ACC112 (cell line): ENCODE data around the gene EML5.

ENCODE experiments used
- H2AFZ ChIP-seq: fragments of 200-600 bp; sonication (generic); one replicate; pipeline ENCODE4 v1.6.0; 2017; ENCODE audit warnings: antibody characterized with exemption, low read length; ENCODE audit not compliant: unreplicated experiment
- H3K27ac ChIP-seq: fragments of 200-600 bp; sonication (generic); 2 replicates; pipeline ENCODE4 v1.5.1; 2014; ENCODE audit warnings: low read depth, mild to moderate bottlenecking, antibody characterized with exemption, low read length, moderate library complexity
- H3K27me3 ChIP-seq: fragments of 200-600 bp; sonication (generic); 2 replicates; pipeline ENCODE4 v1.6.1; 2014; ENCODE audit warnings: mild to moderate bottlenecking, antibody characterized with exemption, low read length, moderate library complexity, mixed read lengths; ENCODE audit not compliant: insufficient read depth
- H3K36me3 ChIP-seq: fragments of 200-600 bp; sonication (generic); 2 replicates; pipeline ENCODE4 v1.6.1; 2016; ENCODE audit warnings: mild to moderate bottlenecking, antibody characterized with exemption, low read length, moderate library complexity, mixed read lengths; ENCODE audit not compliant: insufficient read depth
- H3K4me1 ChIP-seq: fragments of 200-600 bp; sonication (generic); one replicate; pipeline ENCODE4 v1.6.1; 2016; ENCODE audit warnings: low read length, mixed read lengths; ENCODE audit not compliant: insufficient read depth, unreplicated experiment, control insufficient read depth
- H3K4me3 ChIP-seq: fragments of 200-600 bp; sonication (generic); 2 replicates; pipeline ENCODE4 v1.5.1; 2014; ENCODE audit warnings: mild to moderate bottlenecking, low read depth, low read length
- H3K79me2 ChIP-seq: fragments of 200-600 bp; sonication (generic); one replicate; pipeline ENCODE4 v1.6.0; 2016; ENCODE audit warnings: low read length; ENCODE audit not compliant: control insufficient read depth, unreplicated experiment, insufficient read depth

Gene EML5

DNA sequence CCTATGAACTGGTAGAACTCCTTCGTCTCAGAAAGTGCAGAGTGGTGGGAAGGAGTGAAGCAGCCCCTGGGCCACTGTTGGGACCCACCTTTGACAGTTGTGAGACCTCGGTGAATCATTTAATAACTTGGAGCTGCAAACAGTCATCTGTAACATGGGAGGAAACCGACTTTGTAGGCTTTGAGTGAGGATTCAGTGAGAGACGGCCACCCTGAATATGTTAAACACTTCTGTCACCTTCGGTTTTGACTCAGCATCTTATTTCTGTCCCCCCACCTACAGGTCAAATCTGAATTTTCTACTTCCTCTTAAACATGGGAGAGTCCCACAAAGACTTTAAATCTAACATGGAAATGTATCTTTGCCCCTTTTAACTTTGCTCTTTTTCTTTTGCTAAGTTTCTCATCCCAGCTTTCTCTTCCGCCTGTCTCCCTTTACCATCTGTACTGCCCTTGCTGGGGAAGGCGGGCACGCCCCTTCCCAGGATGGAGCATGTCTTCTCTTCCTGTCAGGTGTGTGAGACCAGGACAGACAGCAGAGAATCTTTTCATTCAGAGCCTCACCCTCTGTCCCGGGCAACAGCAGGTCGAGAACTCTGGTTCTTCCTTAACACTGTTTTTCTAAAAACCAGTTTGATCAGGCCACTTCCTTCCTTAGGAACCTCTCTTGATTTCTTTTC lies 192.9 kb downstream of the EML5 start:
- Histone ChIP-seq H3K27me3 (no peaks in the 10 kb centered on the region), H3K4me1 (no peaks in the 10 kb centered on the region), H3K79me2 (no peaks in the 10 kb centered on the region), H2AFZ (no peak overlapping the region), H3K36me3 (peaks cover 48% of the 10 kb centered on the region), H3K4me3 (no peak overlapping the region), H3K27ac (no peak overlapping the region)

DNA sequence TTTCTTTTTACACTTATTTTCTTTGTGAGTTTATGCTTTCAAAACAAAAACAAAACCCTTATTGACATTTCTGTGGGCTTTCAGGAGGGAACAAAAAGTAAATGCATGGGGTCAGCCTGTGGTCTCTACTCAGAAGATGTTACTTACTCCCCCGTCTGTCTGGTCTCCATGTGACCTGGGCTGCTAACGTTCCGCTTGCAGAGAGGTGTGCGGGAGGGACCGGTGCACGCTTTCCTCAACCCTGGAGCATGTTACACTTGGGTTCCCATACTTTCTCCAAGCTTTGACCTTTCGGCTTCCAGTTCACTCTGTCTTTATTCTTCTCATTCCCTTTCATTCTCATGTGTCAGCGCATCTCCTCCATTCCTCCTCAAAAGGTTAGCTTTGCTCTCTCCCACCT lies 193.4 kb downstream of the EML5 start:
- Histone ChIP-seq H3K4me1 (no peaks in the 10 kb centered on the region), H2AFZ (no peak overlapping the region), H3K27me3 (no peaks in the 10 kb centered on the region), H3K4me3 (no peak overlapping the region), H3K27ac (no peak overlapping the region), H3K36me3 (peaks cover 53% of the 10 kb centered on the region), H3K79me2 (no peaks in the 10 kb centered on the region)

- H3K36me3 ChIP-seq: peaks cover 57% of the 10 kb centered on the region
- H2AFZ ChIP-seq: no peak overlapping the region
- no peak overlapping the region for H3K4me3 ChIP-seq
- H3K27me3 ChIP-seq: no peaks in the 10 kb centered on the region
- H3K4me1 ChIP-seq: no peaks in the 10 kb centered on the region
- no peak overlapping the region for H3K27ac ChIP-seq
- no peaks in the 10 kb centered on the region for H3K79me2 ChIP-seq
These were observed 194.6 kb downstream of the EML5 start for GRCh38 chr14:88598097-88598675.

DNA sequence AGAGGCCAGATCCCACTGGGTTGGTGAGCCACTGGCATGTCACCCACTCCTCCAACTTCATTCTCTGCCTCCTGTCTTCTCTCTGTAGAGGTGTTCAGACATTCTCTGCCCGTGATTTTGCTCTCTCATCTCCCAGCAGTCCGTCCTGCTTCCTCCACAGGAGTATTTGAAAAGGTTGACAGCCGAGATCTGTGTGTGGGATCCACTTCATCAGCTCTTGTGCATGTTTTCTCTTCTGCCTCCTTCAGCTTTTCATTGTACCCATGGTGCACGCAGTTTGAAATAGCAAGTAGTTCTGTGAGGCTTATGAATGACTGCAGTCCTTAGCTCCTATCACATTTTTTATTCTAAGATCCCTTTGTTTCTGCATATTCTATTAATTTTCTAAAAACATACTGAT lies 195.2 kb downstream of the EML5 start:
- Histone ChIP-seq H2AFZ (no peak overlapping the region), H3K27ac (no peak overlapping the region), H3K79me2 (no peaks in the 10 kb centered on the region), H3K4me3 (no peak overlapping the region), H3K36me3 (peaks cover 52% of the 10 kb centered on the region), H3K4me1 (no peaks in the 10 kb centered on the region), H3K27me3 (no peaks in the 10 kb centered on the region)

GRCh38 chr14:88597038-88597437 lies 195.7 kb downstream of the EML5 start:
- no peaks in the 10 kb centered on the region for H3K4me1 ChIP-seq
- H3K36me3 ChIP-seq: peaks cover 46% of the 10 kb centered on the region
- no peaks in the 10 kb centered on the region for H3K79me2 ChIP-seq
- no peaks in the 10 kb centered on the region for H3K27me3 ChIP-seq
- H2AFZ ChIP-seq: no peak overlapping the region
- no peak overlapping the region for H3K4me3 ChIP-seq
- no peak overlapping the region for H3K27ac ChIP-seq

GRCh38 chr14:88592031-88592430 lies 200.7 kb downstream of the EML5 start:
- Histone ChIP-seq H3K36me3 (peaks cover 33% of the 10 kb centered on the region), H3K4me1 (peaks cover 5% of the 10 kb centered on the region), H3K27me3 (no peaks in the 10 kb centered on the region)

GRCh38 chr14:88590173-88590572 lies 202.6 kb downstream of the EML5 start:
- Histone ChIP-seq H3K27me3 (no peaks in the 10 kb centered on the region), H2AFZ (no peak overlapping the region), H3K79me2 (peaks cover 3% of the 10 kb centered on the region), H3K36me3 (peaks cover 40% of the 10 kb centered on the region), H3K4me3 (no peak overlapping the region), H3K27ac (no peak overlapping the region), H3K4me1 (peaks cover 5% of the 10 kb centered on the region)

More at GRCh38 chr14:88592031-88592430, 200.7 kb downstream of the EML5 start:
- Histone ChIP-seq H3K79me2 (peaks cover 3% of the 10 kb centered on the region), H3K4me3 (no peak overlapping the region), H2AFZ (no peak overlapping the region), H3K27ac (no peak overlapping the region)

DNA sequence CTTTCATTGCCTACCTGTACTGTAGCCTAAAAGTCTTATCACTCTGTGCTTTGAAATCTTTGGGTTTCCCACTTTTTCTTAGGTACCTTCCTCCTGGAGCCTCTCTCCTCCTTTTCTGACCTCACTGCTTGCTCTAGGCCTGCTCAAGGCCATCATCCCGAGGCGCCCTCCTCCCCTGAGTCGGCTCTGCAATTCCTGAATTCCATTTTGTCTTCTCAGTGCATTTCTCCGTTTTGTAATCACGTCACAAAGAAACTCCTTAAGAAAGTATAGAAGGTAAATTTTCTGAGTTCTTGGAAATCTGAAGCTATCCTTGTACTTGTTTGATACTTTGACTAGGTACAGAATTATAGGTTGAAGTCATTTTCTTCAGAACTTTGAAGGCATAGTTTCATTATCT lies 204.7 kb downstream of the EML5 start:
- Histone ChIP-seq H3K36me3 (peaks cover 36% of the 10 kb centered on the region), H3K27me3 (no peaks in the 10 kb centered on the region), H3K4me3 (no peak overlapping the region), H2AFZ (no peak overlapping the region), H3K4me1 (peaks cover 5% of the 10 kb centered on the region), H3K27ac (no peak overlapping the region), H3K79me2 (peaks cover 3% of the 10 kb centered on the region)

DNA sequence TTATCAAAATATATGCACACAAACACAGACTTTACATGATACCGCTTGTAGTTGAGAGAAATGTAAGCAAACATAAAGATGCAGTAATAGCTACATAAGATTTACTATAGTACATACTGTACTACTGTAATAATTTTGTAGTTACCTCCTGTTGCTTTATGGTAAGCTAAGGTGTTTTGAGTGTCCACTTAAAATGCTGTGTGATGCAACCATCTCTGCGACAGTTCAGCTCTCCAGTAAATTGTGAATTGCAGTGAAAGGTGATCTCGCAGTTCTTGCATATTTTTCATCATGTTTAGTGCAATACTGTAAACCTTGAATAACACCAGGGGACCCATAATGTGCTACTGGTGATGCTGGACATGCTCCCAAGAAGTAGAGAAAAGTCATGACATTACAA lies 208.3 kb downstream of the EML5 start:
- no peaks in the 10 kb centered on the region for H3K4me1 ChIP-seq
- no peaks in the 10 kb centered on the region for H3K27me3 ChIP-seq
- no peak overlapping the region for H3K27ac ChIP-seq
- peaks cover 34% of the 10 kb centered on the region; the same call in 1 of the 2 replicates for H3K36me3 ChIP-seq
- H3K79me2 ChIP-seq: peaks cover 3% of the 10 kb centered on the region
- no peak overlapping the region for H3K4me3 ChIP-seq
- no peak overlapping the region for H2AFZ ChIP-seq

DNA sequence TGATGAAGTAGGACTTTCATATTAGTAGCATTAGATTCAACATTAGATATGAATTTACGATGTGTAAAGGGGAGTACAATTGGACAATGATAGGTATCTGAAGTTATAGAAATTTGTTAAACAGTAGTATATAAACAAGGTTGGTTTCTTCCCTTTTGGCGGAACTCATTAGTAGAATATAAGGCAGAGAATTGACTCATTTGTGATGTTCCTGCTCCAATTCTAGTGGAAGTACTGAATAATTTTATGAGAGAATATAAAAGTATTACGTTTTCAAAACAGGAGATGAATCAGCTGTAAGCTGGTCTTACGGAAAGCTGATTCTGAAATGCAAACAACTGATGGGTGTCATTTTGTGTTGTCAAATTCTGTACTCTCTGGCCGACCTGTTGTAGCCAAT lies 216.5 kb downstream of the EML5 start:
- H3K4me3 ChIP-seq: no peak overlapping the region
- peaks cover 50% of the 10 kb centered on the region for H3K36me3 ChIP-seq
- no peaks in the 10 kb centered on the region for H3K4me1 ChIP-seq
- no peaks in the 10 kb centered on the region for H3K27me3 ChIP-seq
- H2AFZ ChIP-seq: no peak overlapping the region
- no peaks in the 10 kb centered on the region for H3K79me2 ChIP-seq
- H3K27ac ChIP-seq: no peak overlapping the region

- Histone ChIP-seq H3K79me2 (peaks cover 14% of the 10 kb centered on the region), H3K27ac (no peak overlapping the region), H3K4me1 (no peaks in the 10 kb centered on the region), H3K27me3 (no peaks in the 10 kb centered on the region), H2AFZ (no peak overlapping the region), H3K4me3 (no peak overlapping the region), H3K36me3 (peaks cover 68% of the 10 kb centered on the region)
These were observed 220.6 kb downstream of the EML5 start for GRCh38 chr14:88572117-88572516.
